ENCODE results near the gene DALRD3. TPM values are rescaled to one million over a fixed set of nuclear protein-coding genes. Genes with fewer than 3 reads are reported as not detected.

DALRD3 gene
- total RNA-seq, 1 donor from 2014 or later, result 11.8 TPM

GRCh38 chr3:49035281-49035680, 16.9 kb upstream of the DALRD3 start:
- H3K4me3 ChIP-seq, result no peak overlapping the region
- H3K27me3 ChIP-seq (ENCODE audit: low read depth), result no peaks in the 10 kb centered on the region
- H3K9me3 ChIP-seq (replicated peaks), result no peaks in the 10 kb centered on the region
- TF ChIP-seq CTCF (IDR thresholded peaks at IDR 0.05; ENCODE audit: borderline replicate concordance), result no peak
- peaks cover 94% of the 10 kb centered on the region for H3K36me3 ChIP-seq
- no peak overlapping the region for H3K27ac ChIP-seq (replicated peaks)
- DNase-seq, result no peak
- H3K4me1 ChIP-seq, result peaks cover 14% of the 10 kb centered on the region
- intact Hi-C loops (cut with micrococcal nuclease), result no loop called here

- Histone ChIP-seq H3K4me3 (no peak overlapping the region), H3K27ac (replicated peaks) (no peak overlapping the region), H3K36me3 (peaks cover 92% of the 10 kb centered on the region), H3K27me3 (ENCODE audit: low read depth) (no peaks in the 10 kb centered on the region), H3K4me1 (peaks cover 18% of the 10 kb centered on the region), H3K9me3 (replicated peaks) (no peaks in the 10 kb centered on the region)
- DNase-seq, result no peak
- intact Hi-C loops (cut with micrococcal nuclease), result no loop called here
- TF ChIP-seq CTCF (IDR thresholded peaks at IDR 0.05; ENCODE audit: borderline replicate concordance), result no peak
Observed at GRCh38 chr3:49034650-49035049, 16.3 kb upstream of the DALRD3 start.

GRCh38 chr3:49032646-49033304, 14.4 kb upstream of the DALRD3 start:
- Histone ChIP-seq H3K4me3 (no peak overlapping the region), H3K9me3 (replicated peaks) (no peaks in the 10 kb centered on the region), H3K36me3 (peaks cover 73% of the 10 kb centered on the region), H3K4me1 (peaks cover 34% of the 10 kb centered on the region), H3K27ac (replicated peaks) (no peak overlapping the region), H3K27me3 (ENCODE audit: low read depth) (no peaks in the 10 kb centered on the region)
- no peak for DNase-seq
- intact Hi-C loops (cut with micrococcal nuclease), result no loop called here
- TF ChIP-seq CTCF (IDR thresholded peaks at IDR 0.05; ENCODE audit: borderline replicate concordance), result no peak

GRCh38 chr3:49030321-49030720, 11.9 kb upstream of the DALRD3 start:
- peak overlapping the region; percentile 94 for H3K27ac ChIP-seq (replicated peaks)
- H3K9me3 ChIP-seq (replicated peaks), result no peaks in the 10 kb centered on the region
- peaks cover 49% of the 10 kb centered on the region for H3K4me1 ChIP-seq
- H3K4me3 ChIP-seq, result no peak overlapping the region
- no peak for TF ChIP-seq CTCF (IDR thresholded peaks at IDR 0.05; ENCODE audit: borderline replicate concordance)
- intact Hi-C loops (cut with micrococcal nuclease), result no loop called here
- no peaks in the 10 kb centered on the region for H3K27me3 ChIP-seq (ENCODE audit: low read depth)
- no peak for DNase-seq
- H3K36me3 ChIP-seq, result peaks cover 65% of the 10 kb centered on the region

- H3K27ac ChIP-seq (replicated peaks), result peak overlapping the region; percentile 94
- no peaks in the 10 kb centered on the region for H3K27me3 ChIP-seq (ENCODE audit: low read depth)
- H3K36me3 ChIP-seq, result peaks cover 66% of the 10 kb centered on the region
- DNase-seq, result no peak
- peaks cover 56% of the 10 kb centered on the region for H3K4me1 ChIP-seq
- peak overlapping the region; percentile 87 for H3K4me3 ChIP-seq
- TF ChIP-seq CTCF (IDR thresholded peaks at IDR 0.05; ENCODE audit: borderline replicate concordance), result no peak
- intact Hi-C loops (cut with micrococcal nuclease), result no loop called here
- H3K9me3 ChIP-seq (replicated peaks), result no peaks in the 10 kb centered on the region
Observed at GRCh38 chr3:49029563-49029884, 11.1 kb upstream of the DALRD3 start.

Measured in left ventricle myocardium inferior (tissue), 1 donor.